ENCODE results near the gene MAD1L1.
"Not testable (repeated sequence)": the region's sequence is repeated elsewhere in the genome, so short reads cannot be mapped to it uniquely, and the experiment has no call there.

Gene MAD1L1

DNA sequence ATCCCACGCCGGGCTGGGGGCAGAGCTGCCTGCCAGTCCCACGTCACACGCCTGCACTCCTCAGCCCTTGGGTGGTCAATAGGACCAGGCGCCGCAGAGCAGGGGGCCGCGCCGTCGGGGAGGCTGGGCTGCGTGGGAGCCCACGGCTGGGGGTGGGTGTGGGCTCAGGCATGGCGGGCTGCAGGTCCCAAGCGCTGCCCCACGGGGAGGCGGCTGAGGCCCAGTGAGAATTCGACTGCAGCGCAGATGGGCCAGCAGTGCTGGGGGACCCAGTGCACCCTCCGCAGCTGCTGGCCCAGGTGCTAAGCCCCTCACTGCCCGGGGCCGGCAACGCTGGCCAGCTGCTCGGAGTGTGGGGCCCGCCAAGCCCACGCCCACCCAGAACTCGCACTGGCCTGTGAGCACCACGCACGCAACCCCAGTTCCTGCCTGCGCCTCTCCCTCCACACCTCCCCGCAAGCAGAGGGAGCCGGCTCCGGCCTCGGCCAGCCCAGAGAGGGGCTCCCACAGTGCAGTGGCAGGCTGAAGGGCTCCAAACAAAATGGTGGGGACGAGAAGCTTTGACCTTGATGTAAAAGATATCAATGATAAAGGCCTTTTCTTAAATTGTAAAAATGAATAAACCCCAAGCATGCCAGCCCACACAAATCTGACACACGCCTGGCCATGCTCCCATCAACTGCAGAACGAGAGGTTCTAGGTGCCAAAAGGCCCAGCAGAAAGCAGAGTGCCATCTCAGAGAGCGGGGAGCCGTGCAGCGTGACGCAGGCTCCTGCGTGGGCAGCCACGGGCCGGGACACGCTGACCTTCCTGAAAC is 255.5 kb downstream of the MAD1L1 start:
- DNase-seq = no peak

DNA sequence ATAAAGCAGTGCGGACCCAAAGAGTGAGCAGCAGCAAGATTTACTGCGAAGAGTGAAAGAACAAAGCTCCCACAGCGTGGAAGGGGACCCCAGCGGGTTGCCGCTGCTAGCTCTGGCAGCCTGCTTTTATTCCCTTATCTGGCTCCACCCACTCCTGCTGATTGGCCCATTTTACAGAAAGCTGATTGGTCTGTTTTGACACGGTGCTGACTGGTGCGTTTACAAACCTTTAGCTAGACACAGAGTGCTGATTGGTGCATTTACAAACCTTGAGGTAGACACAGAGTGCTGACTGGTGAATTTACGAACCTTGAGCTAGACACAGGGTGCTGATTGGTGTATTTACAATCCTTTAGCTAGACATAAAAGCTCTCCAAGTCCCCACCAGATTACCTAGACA is 256.2 kb downstream of the MAD1L1 start:
- not testable (repeated sequence) for DNase-seq

DNA sequence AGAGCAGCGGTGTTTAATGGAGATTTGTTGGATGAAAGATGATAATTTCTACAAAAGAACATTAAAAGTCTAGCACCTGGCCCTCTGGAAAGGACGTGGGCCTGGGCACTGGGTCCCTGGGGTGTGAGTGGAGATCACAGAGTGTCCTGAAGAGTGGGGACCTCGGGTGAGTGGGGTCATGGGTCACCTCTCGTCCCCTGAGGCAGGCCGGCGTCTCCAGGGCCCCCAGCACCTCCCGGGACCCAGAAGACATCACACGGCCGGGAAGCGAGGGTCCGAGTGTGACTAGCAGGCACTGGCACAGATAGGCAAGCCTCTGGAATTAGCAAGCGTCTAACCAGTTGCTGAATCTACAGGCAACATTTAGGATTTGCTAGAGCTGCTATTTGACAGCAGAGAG is 257.2 kb downstream of the MAD1L1 start:
- no peak for DNase-seq

GRCh38 chr7:1975179-1975578 is 257.6 kb downstream of the MAD1L1 start:
- DNase-seq = no peak

DNA sequence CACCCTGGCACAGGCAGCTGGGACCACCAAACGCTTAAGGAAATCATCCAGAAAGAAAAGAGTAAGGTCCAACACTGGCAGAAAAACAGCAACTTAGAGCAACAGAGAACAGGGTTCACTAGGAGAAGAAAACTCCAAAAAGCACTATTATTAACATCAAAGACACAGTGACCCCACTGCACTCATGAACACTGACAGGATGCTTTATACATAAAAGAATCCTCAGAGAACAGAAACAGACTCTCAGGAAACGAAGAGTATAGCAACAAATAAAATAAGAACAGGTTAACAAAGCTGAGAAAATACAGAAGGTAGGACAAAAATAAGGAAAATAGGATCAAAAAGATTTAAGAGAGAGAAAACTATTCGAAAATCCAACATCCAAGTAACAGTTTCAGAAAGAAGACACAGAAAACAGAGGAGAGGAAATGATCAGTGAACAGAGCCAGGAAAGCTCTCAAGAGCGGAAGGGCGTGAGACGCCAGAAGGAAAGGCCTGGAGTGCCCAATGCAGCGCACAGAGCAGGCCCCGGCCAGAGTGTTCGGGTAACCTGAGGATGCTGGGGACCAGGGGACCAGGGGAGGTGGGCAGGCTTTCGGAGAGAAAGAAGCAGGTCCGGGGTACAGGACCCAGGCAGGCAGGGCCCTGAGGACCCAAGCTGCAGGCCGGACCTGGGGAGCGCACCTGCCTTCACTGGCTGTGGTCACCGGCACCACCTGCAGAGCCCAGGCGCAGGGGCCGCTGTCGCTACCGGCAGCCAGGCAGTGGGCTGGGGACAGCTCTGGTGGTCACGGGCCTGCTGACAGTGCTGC is 258.2 kb downstream of the MAD1L1 start:
- no peak for DNase-seq

DNA sequence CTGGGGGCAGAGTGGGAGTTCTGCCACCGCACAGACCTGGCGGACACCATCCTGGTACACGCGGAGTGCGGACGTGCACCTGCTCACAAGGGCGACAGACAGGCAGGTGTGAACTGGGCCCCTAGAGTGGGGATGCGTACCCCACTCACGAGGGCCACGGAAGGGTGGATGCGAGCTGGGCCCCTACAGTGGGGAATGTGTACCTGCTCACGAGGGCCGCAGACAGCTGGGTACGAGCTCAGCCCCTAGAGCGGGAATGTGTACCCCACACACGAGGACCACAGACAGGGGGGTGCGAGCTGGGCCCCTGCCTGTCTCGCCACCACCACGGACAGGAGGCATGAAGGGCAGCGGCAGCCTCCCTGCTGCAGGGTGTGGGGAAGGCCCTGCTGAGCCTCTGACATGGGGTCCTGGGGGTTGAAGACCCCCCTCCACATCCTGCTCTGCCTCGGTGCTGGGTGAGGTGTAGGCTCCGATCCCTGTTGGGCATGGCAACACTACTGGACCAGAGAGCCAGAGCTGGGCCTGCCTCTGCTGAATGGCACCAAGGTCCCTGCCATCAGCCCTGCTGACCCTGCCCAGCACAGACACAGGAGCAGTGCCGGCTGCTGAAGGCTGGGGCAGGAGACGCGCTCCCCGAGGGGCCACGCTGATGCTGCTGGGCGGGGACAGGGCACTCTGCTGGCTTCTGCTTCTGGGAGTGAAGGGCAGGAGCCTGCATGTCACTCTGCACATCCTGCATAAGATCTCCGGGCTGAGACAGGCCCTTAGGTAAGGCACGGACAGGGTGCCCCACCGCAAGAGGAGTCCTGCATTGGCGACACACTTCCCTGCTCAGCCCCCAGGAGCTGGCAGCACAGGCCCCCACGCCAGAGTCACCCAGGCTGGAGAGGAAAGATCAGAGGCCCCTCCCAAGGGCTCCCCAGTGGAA is 259.2 kb downstream of the MAD1L1 start:
- no peak for DNase-seq

GRCh38 chr7:1972744-1973143 is 260.0 kb downstream of the MAD1L1 start:
- no peak for DNase-seq

DNA sequence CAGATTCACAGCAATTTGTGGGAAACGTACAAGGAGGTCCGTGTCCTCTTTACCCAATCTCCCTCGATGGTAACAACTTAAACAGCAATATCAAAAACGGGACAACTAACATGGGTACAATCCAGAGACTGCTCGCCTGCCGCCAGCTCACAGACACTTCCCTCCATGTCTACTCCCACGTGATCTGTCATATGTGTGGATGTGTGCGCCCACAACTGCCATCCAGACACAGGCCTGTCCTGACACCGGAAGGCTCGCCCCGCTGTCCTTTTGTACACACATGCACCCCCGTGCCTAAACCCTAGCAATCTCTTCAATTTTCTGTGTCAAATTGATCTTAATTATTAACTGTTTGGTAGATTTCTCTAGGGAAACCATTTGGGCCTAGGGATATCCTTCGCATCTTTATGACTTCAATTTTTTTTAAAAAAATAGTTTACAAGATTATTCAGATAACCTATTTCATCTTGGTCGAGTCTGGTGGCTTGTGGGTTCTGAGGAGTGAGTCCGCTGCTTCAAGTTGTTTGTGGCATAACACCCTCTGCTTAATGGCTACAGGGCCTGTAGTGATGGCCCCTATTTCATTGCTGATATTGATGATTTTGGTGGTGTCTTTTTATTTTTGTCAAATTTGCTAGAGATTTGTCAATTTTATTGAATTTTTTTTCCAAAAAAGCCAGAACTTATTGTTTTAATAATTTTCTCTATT is 260.6 kb downstream of the MAD1L1 start:
- no peak for DNase-seq

GRCh38 chr7:1970895-1971294 is 261.9 kb downstream of the MAD1L1 start:
- no peak for DNase-seq

- not testable (repeated sequence) for DNase-seq
Measured at GRCh38 chr7:1970285-1970660, 262.5 kb downstream of the MAD1L1 start.

DNA sequence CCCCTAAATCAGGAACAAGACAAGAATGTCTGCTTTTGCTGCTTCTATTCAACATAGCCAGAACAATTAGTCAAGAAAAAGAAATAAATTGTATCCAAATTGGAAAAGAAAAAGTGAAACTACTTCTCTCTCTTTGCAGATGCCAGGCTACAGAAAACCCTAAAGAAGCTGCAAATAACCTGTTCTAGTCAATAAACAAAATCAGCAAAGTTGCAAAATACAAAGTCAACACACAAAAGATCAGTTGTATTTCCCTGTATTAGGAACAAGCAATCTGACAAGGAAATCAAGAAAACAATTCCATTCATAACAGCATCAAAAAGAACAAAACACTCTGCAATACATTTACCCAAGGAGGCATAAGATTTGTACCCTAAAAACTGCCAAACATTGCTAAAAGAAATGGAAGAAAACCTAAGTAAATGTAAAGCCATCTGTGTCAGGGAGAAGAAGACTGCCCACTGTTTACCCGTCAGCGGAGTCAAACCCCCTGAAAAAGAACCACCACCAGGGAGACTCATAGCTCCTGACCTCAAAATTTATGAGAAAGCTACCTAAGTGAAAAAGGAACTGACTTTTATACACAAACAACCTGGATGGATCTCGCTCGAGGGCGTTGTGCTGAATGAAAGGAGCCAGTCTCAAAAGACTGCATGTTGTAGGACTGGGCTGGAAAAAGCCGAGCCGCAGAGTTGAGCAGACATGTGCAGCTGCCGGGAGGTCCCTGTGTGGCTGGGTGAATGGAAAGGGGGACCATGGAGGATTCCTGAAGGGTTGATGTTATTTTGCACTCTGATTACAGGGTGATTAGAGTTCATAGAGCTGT is 263.1 kb downstream of the MAD1L1 start:
- DNase-seq = no peak

DNA sequence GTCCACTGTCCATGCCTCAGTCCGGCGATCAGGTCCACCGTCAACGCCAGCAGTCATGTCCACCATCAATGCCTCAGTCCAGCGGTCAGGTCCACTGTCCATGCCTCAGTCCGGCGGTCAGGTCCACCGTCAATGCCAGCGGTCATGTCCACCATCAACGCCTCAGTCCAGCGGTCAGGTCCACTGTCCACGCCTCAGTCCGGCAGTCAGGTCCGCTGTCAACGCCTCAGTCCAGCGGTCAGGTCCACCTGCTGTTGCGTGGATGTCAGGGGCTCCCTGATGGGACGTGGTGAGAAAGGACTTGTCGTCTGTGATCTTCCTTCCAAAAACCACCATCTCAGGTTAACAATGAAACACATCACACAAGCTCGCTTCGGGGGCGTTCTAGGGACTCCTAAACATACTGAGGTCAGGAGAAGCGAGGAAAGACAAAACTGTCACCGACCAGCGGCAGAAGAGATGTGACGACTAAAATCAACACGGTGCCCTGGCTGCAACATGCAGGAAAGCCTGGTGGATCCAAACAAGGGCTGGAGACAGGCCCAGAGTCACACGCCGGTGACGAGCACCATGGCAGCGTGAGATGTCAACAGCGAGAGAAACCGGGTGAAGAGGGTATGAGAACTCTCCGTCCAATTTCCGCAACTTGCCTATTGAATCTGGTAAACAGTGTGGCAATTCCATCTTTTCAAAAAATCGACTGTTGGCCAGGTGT is 264.2 kb downstream of the MAD1L1 start:
- no peak for DNase-seq

DNA sequence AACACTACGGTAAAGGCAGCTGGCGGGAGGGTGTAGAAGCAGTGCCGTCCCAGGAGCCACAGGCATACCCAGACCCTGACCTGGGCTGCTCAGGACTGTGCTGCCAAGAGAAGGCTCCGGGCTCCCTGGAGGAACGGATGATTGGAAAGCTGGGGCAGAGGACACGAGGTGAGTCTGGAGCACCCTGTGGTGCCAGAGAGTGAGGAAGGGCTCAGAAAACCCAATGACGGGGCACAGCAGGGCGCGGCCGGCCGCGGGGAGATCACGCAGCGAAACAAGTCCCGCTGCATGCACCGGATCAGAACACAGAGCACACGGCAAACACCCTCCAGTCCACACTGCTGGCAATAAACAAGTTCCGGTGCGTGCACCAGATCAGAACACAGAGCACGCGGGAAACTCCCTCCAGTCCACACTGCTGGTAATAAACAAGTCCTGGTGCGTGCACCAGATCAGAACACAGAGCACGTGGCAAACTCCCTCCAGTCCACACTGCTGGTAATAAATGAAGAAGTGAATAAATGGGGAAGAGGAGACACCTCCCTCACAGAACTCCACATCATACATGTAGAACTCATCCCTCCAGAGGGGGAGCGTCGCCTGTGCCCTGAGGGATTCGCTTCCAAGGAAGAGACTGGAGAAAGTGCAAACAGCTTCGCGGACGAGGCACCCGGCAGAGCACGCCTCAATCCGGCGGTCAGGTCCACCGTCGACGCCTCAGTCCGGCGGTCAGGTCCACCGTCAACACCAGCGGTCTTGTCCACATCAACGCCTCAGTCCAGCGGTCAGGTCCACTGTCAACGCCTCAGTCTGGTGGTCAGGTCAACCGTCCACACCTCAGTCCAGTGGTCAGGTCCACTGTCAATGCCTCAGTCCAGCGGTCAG is 265.0 kb downstream of the MAD1L1 start:
- no peak for DNase-seq

DNA sequence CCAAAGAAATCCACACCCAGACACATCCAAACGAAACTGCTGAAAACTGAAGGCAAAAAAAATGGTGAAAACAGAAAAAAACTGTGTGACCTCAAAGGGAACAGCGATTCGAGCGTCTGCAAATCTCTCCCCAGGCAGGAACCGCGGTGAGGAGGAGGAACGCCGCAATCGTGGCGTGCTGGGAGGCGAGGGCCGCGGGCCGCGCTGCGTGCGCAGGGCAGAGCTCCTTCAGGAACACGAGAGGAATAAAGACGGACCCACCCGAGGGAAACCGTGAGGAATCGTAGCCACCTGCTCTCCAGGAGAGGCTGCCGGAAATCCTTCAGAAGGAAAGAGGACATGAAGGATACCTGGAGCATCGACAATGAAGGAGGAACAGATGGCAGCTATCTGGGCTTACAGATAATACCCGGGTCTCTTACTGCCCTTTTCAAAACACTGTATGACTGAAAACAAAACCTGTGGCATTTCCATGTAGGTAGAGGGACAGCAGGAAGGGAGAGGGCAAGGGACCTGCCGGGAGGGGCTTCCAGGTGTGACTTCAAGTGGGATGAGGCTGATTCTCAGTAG is 266.0 kb downstream of the MAD1L1 start:
- DNase-seq = no peak

GRCh38 chr7:1965579-1966294 is 267.0 kb downstream of the MAD1L1 start:
- DNase-seq = no peak

- no peak for DNase-seq
Measured at GRCh38 chr7:1964913-1965578, 267.7 kb downstream of the MAD1L1 start.

GRCh38 chr7:1964211-1964912 is 268.4 kb downstream of the MAD1L1 start:
- DNase-seq = no peak
